Esophagus muscularis mucosa (tissue), 4 donors: ENCODE measurements around the gene FOXN3.

Experiments used
- EP300 ChIP-seq: sonication (generic); formaldehyde crosslinking; IDR thresholded peaks from one replicate; pipeline ENCODE4 v1.6.1; 2017; ENCODE audit warnings: antibody characterized with exemption
- POLR2A ChIP-seq: fragments of 450-650 bp; IDR thresholded peaks from one replicate; pipeline ENCODE4 v1.6.1; 2017; ENCODE audit warnings: antibody characterized with exemption, moderate library complexity, mild to moderate bottlenecking, low read depth
- POLR2AphosphoS5 ChIP-seq, 2 donors: sonication (generic); formaldehyde crosslinking; IDR thresholded peaks; one replicate each; pipeline ENCODE4 v1.6.1; 2017; ENCODE audit warnings: antibody characterized with exemption in 2 of 2
- TF ChIP-seq, protein P1 (sequence below), 3 experiments: fragments of 200-600 bp in 2 of 3; fragments of 450-650 bp in 1 of 3; sonication (generic) in 2 of 3; IDR thresholded peaks; one replicate each; pipeline ENCODE4 v1.5.1; 2017 to 2019; ENCODE audit warnings: antibody characterized with exemption in 3 of 3, mild to moderate bottlenecking in 2 of 3, moderate library complexity in 1 of 3

DNA sequence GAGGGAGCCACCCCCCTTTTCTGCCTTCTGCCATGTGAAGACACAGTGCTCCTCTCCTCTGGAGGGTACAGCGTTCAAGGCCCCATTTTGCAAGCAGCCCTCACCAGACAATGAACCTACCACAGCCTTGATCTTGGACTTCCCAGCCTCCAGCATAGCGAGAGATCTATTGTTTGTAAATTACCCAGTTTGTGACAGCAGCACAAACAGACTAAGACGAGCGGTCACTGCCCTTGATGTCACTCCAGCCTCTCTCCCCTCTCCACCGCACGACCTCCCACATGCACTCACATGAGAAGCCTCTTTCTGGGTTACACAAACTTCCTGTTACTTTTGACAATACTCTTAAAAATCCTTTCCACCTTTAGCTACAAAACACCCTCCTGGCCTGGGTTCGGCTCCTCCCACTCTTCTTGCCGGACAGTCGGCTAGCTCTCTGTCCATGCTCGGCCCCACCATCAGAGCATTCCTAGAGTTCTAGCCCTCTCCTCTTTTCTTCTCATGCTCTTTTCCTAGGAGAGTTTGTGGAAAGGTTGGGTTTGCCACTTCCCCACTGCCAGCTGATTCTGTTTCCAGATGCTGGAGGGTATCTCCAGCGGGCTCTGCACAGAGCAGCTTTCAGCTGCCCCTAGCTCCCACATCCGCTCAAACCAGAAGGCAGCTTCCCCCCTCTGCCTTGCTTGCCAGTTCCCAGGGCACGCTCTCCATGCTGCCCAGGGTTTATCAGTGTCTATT, 124.3 kb downstream of the FOXN3 start:
- TF ChIP-seq, protein P1, sequence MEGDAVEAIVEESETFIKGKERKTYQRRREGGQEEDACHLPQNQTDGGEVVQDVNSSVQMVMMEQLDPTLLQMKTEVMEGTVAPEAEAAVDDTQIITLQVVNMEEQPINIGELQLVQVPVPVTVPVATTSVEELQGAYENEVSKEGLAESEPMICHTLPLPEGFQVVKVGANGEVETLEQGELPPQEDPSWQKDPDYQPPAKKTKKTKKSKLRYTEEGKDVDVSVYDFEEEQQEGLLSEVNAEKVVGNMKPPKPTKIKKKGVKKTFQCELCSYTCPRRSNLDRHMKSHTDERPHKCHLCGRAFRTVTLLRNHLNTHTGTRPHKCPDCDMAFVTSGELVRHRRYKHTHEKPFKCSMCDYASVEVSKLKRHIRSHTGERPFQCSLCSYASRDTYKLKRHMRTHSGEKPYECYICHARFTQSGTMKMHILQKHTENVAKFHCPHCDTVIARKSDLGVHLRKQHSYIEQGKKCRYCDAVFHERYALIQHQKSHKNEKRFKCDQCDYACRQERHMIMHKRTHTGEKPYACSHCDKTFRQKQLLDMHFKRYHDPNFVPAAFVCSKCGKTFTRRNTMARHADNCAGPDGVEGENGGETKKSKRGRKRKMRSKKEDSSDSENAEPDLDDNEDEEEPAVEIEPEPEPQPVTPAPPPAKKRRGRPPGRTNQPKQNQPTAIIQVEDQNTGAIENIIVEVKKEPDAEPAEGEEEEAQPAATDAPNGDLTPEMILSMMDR (IDR thresholded peaks at IDR 0.05): no peak
- TF ChIP-seq EP300 (no peak), POLR2A (no peak), POLR2AphosphoS5 (IDR thresholded peaks at IDR 0.05) (no peak)
